Measurements from ENCODE around the gene SLC45A1. TPM values are rescaled to one million over a fixed set of nuclear protein-coding genes. Genes with fewer than 3 reads are reported as not detected.

Gene SLC45A1
- total RNA-seq, 1 donor from 2014 or later: 0.50 TPM

GRCh38 chr1:8386247-8386646, 68.3 kb downstream of the SLC45A1 start:
- H3K27ac Mint-ChIP-seq: no peak overlapping the region
- intact Hi-C loops (cut with micrococcal nuclease): loop anchor here (5.0 kb wide), 1 partner anchor 36 kb away; no protein-coding TSS in a partner anchor
- peaks cover 20% of the 10 kb centered on the region for H3K36me3 Mint-ChIP-seq (ENCODE audit: low read depth)
- no peak overlapping the region for H3K4me3 Mint-ChIP-seq (ENCODE audit: low read depth)
- H3K4me1 Mint-ChIP-seq (ENCODE audit: low read depth): peaks cover 45% of the 10 kb centered on the region
- no peaks in the 10 kb centered on the region for H3K27me3 Mint-ChIP-seq (ENCODE audit: low read depth)
- no peaks in the 10 kb centered on the region for H3K9me3 Mint-ChIP-seq
- DNase-seq (ENCODE audit: low spot score): no peak

GRCh38 chr1:8388732-8389562, 71.0 kb downstream of the SLC45A1 start:
- Mint-ChIP-seq H3K4me3 (ENCODE audit: low read depth) (no peak overlapping the region), H3K27me3 (ENCODE audit: low read depth) (no peaks in the 10 kb centered on the region), H3K4me1 (ENCODE audit: low read depth) (peaks cover 43% of the 10 kb centered on the region)

GRCh38 chr1:8389958-8390535, 72.1 kb downstream of the SLC45A1 start:
- Mint-ChIP-seq H3K27ac (no peak overlapping the region), H3K9me3 (no peaks in the 10 kb centered on the region), H3K4me3 (ENCODE audit: low read depth) (no peak overlapping the region), H3K36me3 (ENCODE audit: low read depth) (peaks cover 28% of the 10 kb centered on the region), H3K27me3 (ENCODE audit: low read depth) (no peaks in the 10 kb centered on the region), H3K4me1 (ENCODE audit: low read depth) (peaks cover 42% of the 10 kb centered on the region)
- no peak for DNase-seq (ENCODE audit: low spot score)
- intact Hi-C loops (cut with micrococcal nuclease): loop anchor here (5.0 kb wide), 1 partner anchor 32 kb away; no protein-coding TSS in a partner anchor

More at GRCh38 chr1:8388732-8389562, 71.0 kb downstream of the SLC45A1 start:
- Mint-ChIP-seq H3K27ac (no peak overlapping the region), H3K36me3 (ENCODE audit: low read depth) (peaks cover 23% of the 10 kb centered on the region), H3K9me3 (no peaks in the 10 kb centered on the region)
- no peak for DNase-seq (ENCODE audit: low spot score)
- intact Hi-C loops (cut with micrococcal nuclease): loop anchor here (5.0 kb wide), 1 partner anchor 33 kb away; no protein-coding TSS in a partner anchor

- Mint-ChIP-seq H3K27ac (no peak overlapping the region), H3K27me3 (ENCODE audit: low read depth) (no peaks in the 10 kb centered on the region), H3K36me3 (ENCODE audit: low read depth) (peaks cover 33% of the 10 kb centered on the region), H3K4me1 (ENCODE audit: low read depth) (peaks cover 45% of the 10 kb centered on the region), H3K4me3 (ENCODE audit: low read depth) (no peak overlapping the region), H3K9me3 (no peaks in the 10 kb centered on the region)
- no peak for DNase-seq (ENCODE audit: low spot score)
- intact Hi-C loops (cut with micrococcal nuclease): no loop called here
These were observed 72.8 kb downstream of the SLC45A1 start for GRCh38 chr1:8390707-8391106.

- Mint-ChIP-seq H3K27me3 (ENCODE audit: low read depth) (no peaks in the 10 kb centered on the region), H3K4me1 (ENCODE audit: low read depth) (peaks cover 57% of the 10 kb centered on the region), H3K27ac (no peak overlapping the region), H3K9me3 (no peaks in the 10 kb centered on the region), H3K36me3 (ENCODE audit: low read depth) (peaks cover 33% of the 10 kb centered on the region), H3K4me3 (ENCODE audit: low read depth) (no peak overlapping the region)
- intact Hi-C loops (cut with micrococcal nuclease): no loop called here
- no peak for DNase-seq (ENCODE audit: low spot score)
These were observed 74.6 kb downstream of the SLC45A1 start for GRCh38 chr1:8392522-8392921.
